Natural killer cell (primary cell): ENCODE data around the gene TMEM98. TPM values are rescaled to one million over a fixed set of nuclear protein-coding genes. Genes with fewer than 3 reads are reported as not detected.
"Not testable (repeated sequence)": the region's sequence is repeated elsewhere in the genome, so short reads cannot be mapped to it uniquely, and the experiment has no call there.

ENCODE experiments used
- ATAC-seq, 3 donors: fragments of 150-1000 bp in 2 of 3; fragments of 200-7000 bp in 1 of 3; cut with Tn5 transposase; 1 replicate in 1 of 3; 2 replicates in 2 of 3; pipeline ENCODE4 v1.10.0; 2021; ENCODE audit warnings: mild to moderate bottlenecking in 2 of 3, moderate library complexity in 2 of 3
- DNase-seq, 2 donors: peaks; one replicate each; pipeline versions ENCODE4 v3.0.0 to v3.0.0-alpha.2; 2013 to 2021; ENCODE audit warnings: mixed read lengths in 1 of 2
- H3K27ac ChIP-seq: one replicate; pipeline ENCODE4 v1.5.1; 2013; ENCODE audit warnings: mild to moderate bottlenecking, low read length
- H3K27me3 ChIP-seq: one replicate; pipeline ENCODE4 v1.6.1; 2013; ENCODE audit warnings: low read length; ENCODE audit not compliant: control insufficient read depth, insufficient read depth
- H3K36me3 ChIP-seq: one replicate; pipeline ENCODE4 v1.6.1; 2013; ENCODE audit warnings: low read length; ENCODE audit not compliant: control insufficient read depth, insufficient read depth
- H3K4me1 ChIP-seq: one replicate; pipeline ENCODE4 v1.6.1; 2013; ENCODE audit warnings: low read length; ENCODE audit not compliant: control insufficient read depth, insufficient read depth
- H3K4me3 ChIP-seq: one replicate; pipeline ENCODE4 v1.5.1; 2013; ENCODE audit warnings: low read length
- H3K9me3 ChIP-seq: one replicate; pipeline ENCODE4 v1.6.1; 2013; ENCODE audit warnings: low read length; ENCODE audit not compliant: control insufficient read depth, insufficient read depth
- H3K27ac Mint-ChIP-seq, 2 donors: one replicate each; pipeline ENCODE4 v1.8.0; 2022; ENCODE audit warnings: mild to moderate bottlenecking in 2 of 2, mixed read lengths in 2 of 2, moderate library complexity in 1 of 2
- H3K27me3 Mint-ChIP-seq, 2 donors: one replicate each; pipeline ENCODE4 v1.8.0; 2022; ENCODE audit warnings: low read depth in 2 of 2, mixed read lengths in 2 of 2
- H3K36me3 Mint-ChIP-seq: one replicate; pipeline ENCODE4 v1.8.0; 2022; ENCODE audit warnings: mixed read lengths
- H3K4me1 Mint-ChIP-seq, 2 donors: one replicate each; pipeline ENCODE4 v1.8.0; 2022; ENCODE audit warnings: mixed read lengths in 2 of 2
- H3K4me3 Mint-ChIP-seq: one replicate; pipeline ENCODE4 v1.8.0; 2022; ENCODE audit warnings: mild to moderate bottlenecking, moderate library complexity, mixed read lengths
- H3K9me3 Mint-ChIP-seq, 2 donors: one replicate each; pipeline ENCODE4 v1.8.0; 2022; ENCODE audit warnings: mixed read lengths in 2 of 2
- WGBS: methylation state at CpG from one replicate; pipeline ENCODE4 v1.1.7; 2013; ENCODE audit warnings: missing lambda C conversion rate; ENCODE audit not compliant: insufficient coverage; 5-methylcytosine and 5-hydroxymethylcytosine counted together
- intact Hi-C: fragments of 100-400 bp; cut with micrococcal nuclease; formaldehyde crosslinking; loops from one replicate; pipeline ENCODE4 v1.14.2; 2022
- total RNA-seq, 4 donors: library from RNA; stranded (reverse); fragments of 120-200 nt in 1 of 4; gene quantifications; one replicate each; pipeline versions ENCODE4 v1.2.3 to v1.2.4, GENCODE V29; 2013 to 2022
- TF ChIP-seq, protein P1 (sequence below): fragments of 200-600 bp; IDR thresholded peaks from one replicate; pipeline ENCODE4 v1.8.0; 2022; ENCODE audit warnings: antibody characterized with exemption

TMEM98 gene
- total RNA-seq, 3 donors from 2014 or later (not counting 1 experiment from before 2014, with no cell fraction given) = not detected

DNA sequence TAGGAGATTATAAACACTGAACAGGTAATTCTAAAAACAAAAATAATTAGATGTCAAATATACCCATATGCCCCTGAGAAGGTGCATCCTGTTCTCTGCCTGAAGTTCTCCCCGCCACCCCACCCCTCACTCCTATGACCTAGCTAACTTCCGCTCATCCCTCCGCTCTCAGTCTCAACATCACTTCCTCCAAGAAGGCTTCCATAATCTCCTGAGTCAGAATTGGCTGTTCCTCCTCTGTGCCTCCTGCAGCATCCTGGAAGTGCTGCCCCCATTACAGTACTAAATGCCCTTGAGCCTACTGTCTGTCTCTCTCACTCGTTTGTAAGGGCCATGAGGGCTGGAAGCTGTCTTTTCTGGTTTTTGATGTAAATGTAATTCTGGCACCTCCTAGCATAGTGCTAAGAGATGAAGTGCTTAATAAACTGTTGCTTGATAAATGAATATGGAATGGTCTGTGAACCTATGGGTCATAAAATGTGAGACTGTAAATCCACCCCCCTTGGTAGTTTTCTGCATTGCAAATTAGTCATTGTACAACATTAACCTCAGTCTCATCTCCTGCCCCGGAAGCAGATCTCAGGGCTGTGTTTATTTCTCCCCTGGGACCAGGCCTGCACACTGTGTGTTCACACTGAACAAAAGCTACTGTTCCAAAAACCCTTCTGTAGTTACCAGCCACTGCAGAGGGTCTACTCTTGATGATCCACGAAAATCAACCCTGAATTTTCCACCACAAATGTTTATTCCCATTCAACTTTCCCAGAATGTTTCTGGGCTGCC is 47.1 kb upstream of the TMEM98 start:
- H3K27me3 ChIP-seq = peaks cover 3% of the 10 kb centered on the region
- WGBS = 86% methylated on average over 6 of the region's 6 CpGs
- H3K4me3 ChIP-seq = no peak overlapping the region
- TF ChIP-seq, protein P1, sequence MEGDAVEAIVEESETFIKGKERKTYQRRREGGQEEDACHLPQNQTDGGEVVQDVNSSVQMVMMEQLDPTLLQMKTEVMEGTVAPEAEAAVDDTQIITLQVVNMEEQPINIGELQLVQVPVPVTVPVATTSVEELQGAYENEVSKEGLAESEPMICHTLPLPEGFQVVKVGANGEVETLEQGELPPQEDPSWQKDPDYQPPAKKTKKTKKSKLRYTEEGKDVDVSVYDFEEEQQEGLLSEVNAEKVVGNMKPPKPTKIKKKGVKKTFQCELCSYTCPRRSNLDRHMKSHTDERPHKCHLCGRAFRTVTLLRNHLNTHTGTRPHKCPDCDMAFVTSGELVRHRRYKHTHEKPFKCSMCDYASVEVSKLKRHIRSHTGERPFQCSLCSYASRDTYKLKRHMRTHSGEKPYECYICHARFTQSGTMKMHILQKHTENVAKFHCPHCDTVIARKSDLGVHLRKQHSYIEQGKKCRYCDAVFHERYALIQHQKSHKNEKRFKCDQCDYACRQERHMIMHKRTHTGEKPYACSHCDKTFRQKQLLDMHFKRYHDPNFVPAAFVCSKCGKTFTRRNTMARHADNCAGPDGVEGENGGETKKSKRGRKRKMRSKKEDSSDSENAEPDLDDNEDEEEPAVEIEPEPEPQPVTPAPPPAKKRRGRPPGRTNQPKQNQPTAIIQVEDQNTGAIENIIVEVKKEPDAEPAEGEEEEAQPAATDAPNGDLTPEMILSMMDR = no peak
- H3K36me3 Mint-ChIP-seq = no peaks in the 10 kb centered on the region
- H3K4me1 ChIP-seq = peaks cover 17% of the 10 kb centered on the region
- no peaks in the 10 kb centered on the region for H3K36me3 ChIP-seq
- no peak overlapping the region for H3K4me3 Mint-ChIP-seq
- no peak overlapping the region for H3K27ac ChIP-seq
- ATAC-seq = no peak
- intact Hi-C loops = no loop called here
- H3K9me3 Mint-ChIP-seq = no peaks in the 10 kb centered on the region
- no peak for DNase-seq
- peaks cover 20 to 22% of the 10 kb centered on the region in 2 donors for H3K27me3 Mint-ChIP-seq
- peaks cover 9 to 11% of the 10 kb centered on the region in 2 donors for H3K4me1 Mint-ChIP-seq
- H3K9me3 ChIP-seq = no peaks in the 10 kb centered on the region
- no peak overlapping the region for H3K27ac Mint-ChIP-seq

DNA sequence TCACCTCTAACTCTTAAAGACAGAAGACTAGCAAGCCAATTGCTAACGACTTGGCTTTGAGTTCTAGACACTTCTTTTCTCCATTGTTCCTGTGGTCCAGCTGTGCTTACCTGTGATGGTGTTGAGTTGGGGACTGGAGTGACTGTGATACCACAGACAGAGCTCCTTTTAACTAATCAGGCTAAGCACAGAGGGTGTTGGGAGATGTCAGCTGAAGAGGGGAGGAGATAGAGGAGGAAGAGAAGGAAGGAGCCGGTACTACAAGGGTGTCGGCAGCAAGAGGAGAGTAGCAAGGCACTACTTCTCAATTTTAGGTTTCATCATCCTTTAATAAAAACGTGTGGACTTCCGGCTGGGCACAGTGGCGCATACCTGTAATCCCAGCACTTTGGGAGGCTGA is 45.9 kb upstream of the TMEM98 start:
- intact Hi-C loops = no loop called here
- H3K27ac Mint-ChIP-seq = no peak overlapping the region
- H3K9me3 ChIP-seq = no peaks in the 10 kb centered on the region

DNA sequence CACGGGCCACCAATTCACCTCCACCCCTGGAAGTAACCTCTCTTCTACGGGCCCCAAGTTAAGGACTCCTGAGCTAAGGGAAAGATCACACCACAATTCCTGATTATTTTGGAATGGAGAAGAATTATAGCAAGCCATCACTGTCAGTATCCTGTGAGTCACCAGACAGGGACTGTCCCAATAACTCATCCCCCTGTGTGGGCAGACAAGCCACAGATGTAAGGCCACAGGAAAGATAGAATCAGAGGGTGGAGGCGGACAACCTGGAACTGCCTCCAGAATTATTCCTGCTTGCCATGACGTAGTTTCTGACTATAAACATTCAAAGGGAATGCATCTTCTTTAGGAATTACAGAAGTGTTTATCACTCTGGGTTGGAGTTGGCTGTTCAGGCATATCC is 45.2 kb upstream of the TMEM98 start:
- TF ChIP-seq, protein P1 = no peak
- peaks cover under 1 to 2% of the 10 kb centered on the region in 2 donors for H3K4me1 Mint-ChIP-seq

More for the DNA sequence above, 45.9 kb upstream of the TMEM98 start:
- ATAC-seq (no peak), DNase-seq (no peak)
- no peak overlapping the region for H3K27ac ChIP-seq
- no peaks in the 10 kb centered on the region for H3K36me3 Mint-ChIP-seq
- peaks cover 5 to 7% of the 10 kb centered on the region in 2 donors for H3K4me1 Mint-ChIP-seq
- 81% methylated on average over 6 of the region's 6 CpGs for WGBS
- TF ChIP-seq, protein P1 = no peak
- no peaks in the 10 kb centered on the region for H3K9me3 Mint-ChIP-seq
- H3K27me3 Mint-ChIP-seq = peaks cover 22 to 23% of the 10 kb centered on the region in 2 donors
- H3K27me3 ChIP-seq = peaks cover 3% of the 10 kb centered on the region
- no peaks in the 10 kb centered on the region for H3K36me3 ChIP-seq
- H3K4me1 ChIP-seq = peaks cover 12% of the 10 kb centered on the region
- no peak overlapping the region for H3K4me3 Mint-ChIP-seq
- no peak overlapping the region for H3K4me3 ChIP-seq

DNA sequence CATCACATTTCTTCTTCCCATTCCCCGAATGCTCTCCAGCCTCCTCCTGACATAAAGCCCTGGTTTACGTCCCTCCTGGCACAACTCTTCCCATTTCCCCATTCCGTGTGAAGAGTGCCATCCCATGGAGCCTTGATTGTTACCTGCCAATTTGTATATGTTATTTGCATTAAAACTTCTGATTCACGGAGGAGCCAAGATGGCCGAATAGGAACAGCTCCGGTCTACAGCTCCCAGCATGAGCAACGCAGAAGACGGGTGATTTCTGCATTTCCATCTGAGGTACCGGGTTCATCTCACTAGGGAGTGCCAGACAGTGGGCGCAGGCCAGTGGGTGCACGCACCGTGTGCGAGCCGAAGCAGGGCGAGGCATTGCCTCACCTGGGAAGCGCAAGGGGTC is 41.0 kb upstream of the TMEM98 start:
- intact Hi-C loops, H3K9me3 Mint-ChIP-seq, H3K4me1 ChIP-seq, ATAC-seq, H3K27me3 ChIP-seq, H3K27ac Mint-ChIP-seq, H3K36me3 Mint-ChIP-seq, H3K4me3 ChIP-seq, H3K4me1 Mint-ChIP-seq, H3K36me3 ChIP-seq, H3K27ac ChIP-seq, H3K9me3 ChIP-seq, H3K4me3 Mint-ChIP-seq, DNase-seq: not testable (repeated sequence)
- WGBS = 96% methylated on average over 3 of the region's 16 CpGs
- peaks cover 9 to 17% of the 10 kb centered on the region in 2 donors for H3K27me3 Mint-ChIP-seq

More for the DNA sequence above, 45.2 kb upstream of the TMEM98 start:
- Histone ChIP-seq H3K27ac (no peak overlapping the region), H3K36me3 (no peaks in the 10 kb centered on the region), H3K4me1 (peaks cover 6% of the 10 kb centered on the region), H3K27me3 (peaks cover 3% of the 10 kb centered on the region), H3K4me3 (no peak overlapping the region), H3K9me3 (no peaks in the 10 kb centered on the region)
- no peak overlapping the region for H3K4me3 Mint-ChIP-seq
- intact Hi-C loops = no loop called here
- DNase-seq (no peak), ATAC-seq (no peak)
- H3K36me3 Mint-ChIP-seq = no peaks in the 10 kb centered on the region
- no peak overlapping the region for H3K27ac Mint-ChIP-seq
- WGBS = 84% methylated on average over 4 of the region's 4 CpGs
- H3K9me3 Mint-ChIP-seq = no peaks in the 10 kb centered on the region
- H3K27me3 Mint-ChIP-seq = peaks cover 22 to 23% of the 10 kb centered on the region in 2 donors

DNA sequence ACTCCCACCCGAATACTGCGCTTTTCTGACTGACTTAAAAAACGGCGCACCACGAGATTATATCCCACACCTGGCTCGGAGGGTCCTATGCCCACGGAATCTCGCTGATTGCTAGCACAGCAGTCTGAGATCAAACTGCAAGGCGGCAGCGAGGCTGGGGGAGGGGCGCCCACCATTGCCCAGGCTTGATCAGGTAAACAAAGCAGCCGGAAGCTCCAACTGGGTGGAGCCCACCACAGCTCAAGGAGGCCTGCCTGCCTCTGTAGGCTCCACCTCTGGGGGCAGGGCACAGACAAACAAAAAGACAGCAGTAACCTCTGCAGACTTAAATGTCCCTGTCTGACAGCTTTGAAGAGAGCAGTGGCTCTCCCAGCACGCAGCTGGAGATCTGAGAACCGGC is 40.5 kb upstream of the TMEM98 start:
- DNase-seq, intact Hi-C loops, H3K4me1 ChIP-seq, H3K9me3 Mint-ChIP-seq, ATAC-seq, H3K36me3 ChIP-seq, H3K36me3 Mint-ChIP-seq, H3K27ac Mint-ChIP-seq, H3K9me3 ChIP-seq, H3K4me3 Mint-ChIP-seq, H3K27me3 ChIP-seq, H3K4me1 Mint-ChIP-seq, H3K27ac ChIP-seq, H3K4me3 ChIP-seq: not testable (repeated sequence)
- peaks cover 9 to 17% of the 10 kb centered on the region in 2 donors for H3K27me3 Mint-ChIP-seq
- no CpG with 5 or more reads among the region's 14 CpGs for whole genome bisulfite sequencing
